22Rv1 (cell line): Measurements from ENCODE around the gene KIF26A.

ENCODE experiments used
- CTCF ChIP-seq: fragments of 450-650 bp; IDR thresholded peaks from 2 replicates; pipeline ENCODE4 v1.5.1; 2017; ENCODE audit warnings: mild to moderate bottlenecking
- ZFX ChIP-seq: fragments of 450-650 bp; IDR thresholded peaks from 2 replicates; pipeline ENCODE4 v1.6.1; 2017; ENCODE audit warnings: antibody characterized with exemption, borderline replicate concordance

- TF ChIP-seq CTCF (no peak), ZFX (no peak)
These were observed 33.5 kb downstream of the KIF26A start for GRCh38 chr14:104171895-104172294.
